HepG2 (cell line): ENCODE results near the gene ULK4. TPM values are rescaled to one million over a fixed set of nuclear protein-coding genes. Genes with fewer than 3 reads are reported as not detected.

Experiments
- ATAC-seq: fragments of 200-7000 bp; cut with Tn5 transposase; 3 replicates; pipeline ENCODE4 v1.9.1; 2020; ENCODE audit warnings: mild to moderate bottlenecking, moderate library complexity
- BruUV-seq: library from RNA; stranded (reverse); fragments of 400-500 nt; replicated peaks from 2 replicates; lab custom pipeline; 2021; lab: Mats Ljungman, UMichigan
- CTCF ChIA-PET: fragments of 300-600 bp; formaldehyde crosslinking; extraction: SDS; loops from one replicate; lab custom pipeline; 2021; ENCODE audit warnings: low total read pairs, inconsistent platforms, low intra/inter-chr PET ratio; lab: Yijun Ruan, JAX
- POLR2A ChIA-PET: fragments of 350-600 bp; sonication (Branson Sonifier 250); formaldehyde crosslinking; loops from one replicate; lab custom pipeline; 2020; ENCODE audit warnings: antibody characterized with exemption, inconsistent platforms; lab: Yijun Ruan, JAX
- DNase-seq: peaks from one replicate; pipeline ENCODE4 v3.0.0-alpha.2; 2015; ENCODE audit warnings: low spot score
- FAIRE-seq: peaks from 3 replicates; lab custom pipeline; 2011; peaks lifted over from hg19 to GRCh38; lab: Jason Lieb, UNC
- H2AFZ ChIP-seq: one replicate; pipeline ENCODE4 v1.6.1; 2011; ENCODE audit warnings: low read length, inconsistent platforms
- H3K27ac ChIP-seq: fragments of 300-600 bp; 3 replicates; pipeline ENCODE4 v1.8.0; 2011; ENCODE audit warnings: mixed run types, mild to moderate bottlenecking, mixed read lengths, low read length, inconsistent platforms; ENCODE audit not compliant: insufficient read depth; ENCODE audit errors: extremely low read length
- H3K27me3 ChIP-seq, 2 experiments: fragments of 200-600 bp in 1 of 2; 2 replicates in 1 of 2; 3 replicates in 1 of 2; pipeline versions ENCODE4 v1.6.0 to v1.8.0; 2011; ENCODE audit warnings: low read length in 2 of 2, mild to moderate bottlenecking in 2 of 2, moderate library complexity in 2 of 2, inconsistent platforms in 1 of 2; ENCODE audit not compliant: insufficient read depth in 2 of 2, control insufficient read depth in 1 of 2
- H3K36me3 ChIP-seq, 2 experiments: fragments of 200-600 bp in 1 of 2; replicated peaks in 1 of 2; 2 replicates in 1 of 2; 3 replicates in 1 of 2; pipeline versions ENCODE4 v1.5.1 to v1.8.0; 2011; ENCODE audit warnings: low read length in 2 of 2, inconsistent platforms in 1 of 2; ENCODE audit not compliant: insufficient read depth in 2 of 2, control insufficient read depth in 1 of 2
- H3K4me1 ChIP-seq: 2 replicates; pipeline ENCODE4 v1.5.1; 2012; ENCODE audit warnings: low read length, inconsistent platforms; ENCODE audit not compliant: insufficient read depth
- H3K4me2 ChIP-seq: 2 replicates; pipeline ENCODE4 v1.6.0; 2011; ENCODE audit warnings: low read depth, low read length, inconsistent platforms
- H3K4me3 ChIP-seq, 3 experiments: fragments of 200-600 bp in 1 of 3; sonication (generic), shearing (Covaris generic) in 1 of 3; replicated peaks in 1 of 3; 2 replicates each; pipeline ENCODE4 v1.5.1; 2011 to 2016; ENCODE audit warnings: low read length in 3 of 3, inconsistent platforms in 2 of 3, low read depth in 2 of 3, mild to moderate bottlenecking in 2 of 3, control low read depth in 1 of 3, mixed read lengths in 1 of 3; ENCODE audit not compliant: insufficient read depth in 1 of 3
- H3K79me2 ChIP-seq: one replicate; pipeline ENCODE4 v1.6.1; 2011; ENCODE audit warnings: low read length, inconsistent platforms; ENCODE audit not compliant: insufficient read depth
- H3K9ac ChIP-seq: 2 replicates; pipeline ENCODE4 v1.6.0; 2011; ENCODE audit warnings: mild to moderate bottlenecking, low read depth, low read length, inconsistent platforms; ENCODE audit not compliant: insufficient read depth
- H3K9me3 ChIP-seq: 2 replicates; pipeline ENCODE4 v1.5.1; 2012; ENCODE audit warnings: mild to moderate bottlenecking, low read length
- H4K20me1 ChIP-seq: 2 replicates; pipeline ENCODE4 v1.6.0; 2011; ENCODE audit warnings: inconsistent platforms, mild to moderate bottlenecking, low read length, moderate library complexity; ENCODE audit not compliant: insufficient read depth
- ATRX ChIP-seq: sonication (generic); formaldehyde crosslinking; IDR thresholded peaks from 2 replicates; pipeline ENCODE4 v1.4.0; 2020; ENCODE audit warnings: missing genetic modification reagents, borderline replicate concordance
- CREM ChIP-seq, 2 experiments: sonication (generic) in 1 of 2; formaldehyde crosslinking in 1 of 2; IDR thresholded peaks; 2 replicates each; pipeline versions ENCODE4 v1.4.0 to v1.6.1; 2016 to 2020; ENCODE audit warnings: antibody characterized with exemption in 1 of 2, mild to moderate bottlenecking in 1 of 2, missing genetic modification reagents in 1 of 2
- IRX3 ChIP-seq: sonication (generic); formaldehyde crosslinking; IDR thresholded peaks from 2 replicates; pipeline ENCODE4 v1.8.1; 2023; ENCODE audit warnings: mild to moderate bottlenecking, low read depth, missing genetic modification reagents, borderline replicate concordance
- RARG ChIP-seq: sonication (generic); formaldehyde crosslinking; IDR thresholded peaks from 2 replicates; pipeline ENCODE4 v1.4.0; 2020; ENCODE audit warnings: low read depth, mild to moderate bottlenecking, missing genetic modification reagents
- ZIK1 ChIP-seq: sonication (generic); formaldehyde crosslinking; IDR thresholded peaks from 2 replicates; pipeline ENCODE4 v1.5.0; 2020; ENCODE audit warnings: mild to moderate bottlenecking, low read depth, missing genetic modification reagents, borderline replicate concordance
- ZNF230 ChIP-seq: sonication (generic); formaldehyde crosslinking; IDR thresholded peaks from 2 replicates; pipeline ENCODE4 v1.4.0; 2020; ENCODE audit warnings: mild to moderate bottlenecking, missing genetic modification reagents
- ZNF546 ChIP-seq: sonication (generic); formaldehyde crosslinking; conservative IDR thresholded peaks from 2 replicates; pipeline ENCODE4 v1.8.1; 2023; ENCODE audit warnings: mild to moderate bottlenecking, missing genetic modification reagents
- ZNF773 ChIP-seq: sonication (generic); formaldehyde crosslinking; IDR thresholded peaks from 2 replicates; pipeline ENCODE4 v1.4.0; 2020; ENCODE audit warnings: missing genetic modification reagents, borderline replicate concordance
- WGBS: methylation state at CpG from one replicate; pipeline ENCODE4 v1.1.6; 2017; ENCODE audit warnings: low lambda C conversion rate; 5-methylcytosine and 5-hydroxymethylcytosine counted together
- in situ Hi-C: cut with HindIII; loops from 2 replicates; pipeline ENCODE4 v1.10.0; 2017; ENCODE audit warnings: low pct_unique_long_range_greater_than_20kb; ENCODE audit not compliant: extremely low pct_ligation_motif_present
- intact Hi-C: fragments of 100-400 bp; cut with micrococcal nuclease; formaldehyde crosslinking; loops from one replicate; pipeline ENCODE4 v1.10.0; 2022; ENCODE audit not compliant: unreplicated experiment
- polyA plus RNA-seq, 8 experiments: library from polyadenylated mRNA; depleted of rRNA in 3 of 8; stranded (reverse) in 7 of 8; unstranded in 1 of 8; fragments of >200 nt; fragmentation: Illumina TruSeq in 4 of 8; extraction: Trizol in 4 of 8; gene quantifications; 2 replicates each; pipeline versions ENCODE4 v1.2.1 to v1.2.3, GENCODE V29; 2011 to 2016; ENCODE audit warnings: low read depth in 4 of 8, missing spikeins in 1 of 8, mixed read lengths in 1 of 8; ENCODE audit not compliant: insufficient read depth in 1 of 8
- total RNA-seq, 5 experiments: library from RNA; depleted of rRNA; stranded (reverse); fragments of >200 nt; fragmentation: Illumina TruSeq; extraction: Trizol; gene quantifications; 2 replicates each; pipeline ENCODE4 v1.2.3, GENCODE V29; 2016; ENCODE audit warnings: low read depth in 1 of 5
- TF ChIP-seq, protein P1 (sequence below): IDR thresholded peaks from 2 replicates; pipeline ENCODE4 v1.6.1; 2016
- TF ChIP-seq, protein P2 (sequence below): sonication (generic); formaldehyde crosslinking; IDR thresholded peaks from 2 replicates; pipeline ENCODE4 v1.4.0; 2020; ENCODE audit warnings: mild to moderate bottlenecking, missing genetic modification reagents

Gene ULK4
- total and polyA plus RNA-seq, 2 of the 13 experiments (the other 11 are each of a cell fraction or from before 2014, with no cell fraction given), result 6.7 to 11.8 TPM

DNA sequence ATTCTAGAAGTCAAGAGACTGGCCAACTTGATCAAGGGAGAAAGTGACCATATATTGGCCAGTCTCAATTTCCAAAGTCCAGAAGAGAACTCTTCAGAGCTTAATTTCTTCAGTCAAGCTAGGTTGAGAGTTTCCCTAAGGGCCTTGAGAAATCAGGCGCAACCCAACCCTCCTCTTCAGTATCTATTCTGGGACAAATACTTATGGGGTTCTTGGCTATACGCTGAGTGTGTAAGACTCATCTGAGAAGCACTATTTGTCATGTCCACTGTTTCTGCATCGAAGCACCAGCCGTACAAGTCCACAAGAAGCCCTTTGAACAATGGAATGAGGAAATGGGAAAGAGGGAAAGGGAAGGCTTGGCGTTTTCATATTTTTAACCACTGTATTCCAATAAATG lies 383.1 kb downstream of the ULK4 start:
- H4K20me1 ChIP-seq, result no peaks in the 10 kb centered on the region; the same call in 1 of the 2 replicates
- TF ChIP-seq RARG (CRISPR knock-in tag), result no peak
- TF ChIP-seq CREM (IDR thresholded peaks at IDR 0.05), result no peak
- TF ChIP-seq CREM (CRISPR knock-in tag; IDR thresholded peaks at IDR 0.05), result no peak
- TF ChIP-seq ZIK1, result no peak
- no peak for TF ChIP-seq ZNF773 (CRISPR knock-in tag)
- no peak for TF ChIP-seq ZNF546 (CRISPR knock-in tag)
- TF ChIP-seq ZNF230 (CRISPR knock-in tag), result no peak
- TF ChIP-seq, protein P1, sequence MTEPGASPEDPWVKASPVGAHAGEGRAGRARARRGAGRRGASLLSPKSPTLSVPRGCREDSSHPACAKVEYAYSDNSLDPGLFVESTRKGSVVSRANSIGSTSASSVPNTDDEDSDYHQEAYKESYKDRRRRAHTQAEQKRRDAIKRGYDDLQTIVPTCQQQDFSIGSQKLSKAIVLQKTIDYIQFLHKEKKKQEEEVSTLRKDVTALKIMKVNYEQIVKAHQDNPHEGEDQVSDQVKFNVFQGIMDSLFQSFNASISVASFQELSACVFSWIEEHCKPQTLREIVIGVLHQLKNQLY (CRISPR knock-in tag), result no peak
- TF ChIP-seq ATRX (CRISPR knock-in tag), result no peak
- TF ChIP-seq IRX3 (CRISPR knock-in tag), result no peak
- TF ChIP-seq, protein P2, sequence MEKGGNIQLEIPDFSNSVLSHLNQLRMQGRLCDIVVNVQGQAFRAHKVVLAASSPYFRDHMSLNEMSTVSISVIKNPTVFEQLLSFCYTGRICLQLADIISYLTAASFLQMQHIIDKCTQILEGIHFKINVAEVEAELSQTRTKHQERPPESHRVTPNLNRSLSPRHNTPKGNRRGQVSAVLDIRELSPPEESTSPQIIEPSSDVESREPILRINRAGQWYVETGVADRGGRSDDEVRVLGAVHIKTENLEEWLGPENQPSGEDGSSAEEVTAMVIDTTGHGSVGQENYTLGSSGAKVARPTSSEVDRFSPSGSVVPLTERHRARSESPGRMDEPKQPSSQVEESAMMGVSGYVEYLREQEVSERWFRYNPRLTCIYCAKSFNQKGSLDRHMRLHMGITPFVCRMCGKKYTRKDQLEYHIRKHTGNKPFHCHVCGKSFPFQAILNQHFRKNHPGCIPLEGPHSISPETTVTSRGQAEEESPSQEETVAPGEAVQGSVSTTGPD (CRISPR knock-in tag), result no peak
- 78% methylated on average over 5 of the region's 5 CpGs for WGBS
- FAIRE-seq (no peak), ATAC-seq (no peak), DNase-seq (no peak)
- CTCF ChIA-PET, result no interaction called here
- POLR2A ChIA-PET, result no interaction called here
- in situ Hi-C loops (no loop called here), intact Hi-C loops (no loop called here)
- no peaks in the 10 kb centered on the region; a peak in 1 of 5 replicates for H3K27me3 ChIP-seq
- BruUV-seq, result no TSS peak
- H3K27ac ChIP-seq, result no peak overlapping the region
- H3K9me3 ChIP-seq, result no peaks in the 10 kb centered on the region
- no peaks in the 10 kb centered on the region for H3K4me1 ChIP-seq
- H3K4me3 ChIP-seq, result no peak overlapping the region
- H3K4me2 ChIP-seq, result no peak overlapping the region
- no peak overlapping the region for H3K9ac ChIP-seq
- H3K36me3 ChIP-seq, result no peaks in the 10 kb centered on the region
- H3K79me2 ChIP-seq, result no peaks in the 10 kb centered on the region
- H2AFZ ChIP-seq, result no peak overlapping the region
